ENCODE results near the gene PRTFDC1. TPM values are rescaled to one million over a fixed set of nuclear protein-coding genes. Genes with fewer than 3 reads are reported as not detected.

The PRTFDC1 gene
- total and polyA plus RNA-seq, 2 of the 8 experiments (the other 6 are each of a cell fraction or from before 2014, with no cell fraction given): 5.9 to 6.6 TPM

GRCh38 chr10:24882047-24882698 is 70.2 kb downstream of the PRTFDC1 start:
- H3K18ac ChIP-seq (ENCODE audit: extremely low read depth, low read length): no peak overlapping the region
- H4K5ac ChIP-seq (ENCODE audit: insufficient read length, low read depth, low read length): no peak overlapping the region
- H4K20me1 ChIP-seq (replicated peaks in 1 of 2; ENCODE audit: control insufficient read depth in 1 of 2, insufficient read depth in 2 of 2, low read length in 2 of 2): no peaks in the 10 kb centered on the region
- no peak overlapping the region for H2AK5ac ChIP-seq (ENCODE audit: low read depth, low read length)
- H3K4me1 ChIP-seq (replicated peaks in 1 of 4; ENCODE audit: control insufficient read depth in 3 of 4, insufficient read depth in 4 of 4, low read length in 3 of 4): peaks cover 0 to 10% (median 2%) of the 10 kb centered on the region in 4 experiments; a peak in 3 of 7 replicates
- H3K14ac ChIP-seq (ENCODE audit: insufficient read length): no peak overlapping the region
- H3K27me3 ChIP-seq (replicated peaks in 1 of 4; ENCODE audit: control insufficient read depth in 3 of 4, extremely low read depth in 1 of 4, insufficient read depth in 3 of 4, low read length in 3 of 4): no peaks in the 10 kb centered on the region; a peak in 1 of 7 replicates
- no peaks in the 10 kb centered on the region for H3K23me2 ChIP-seq (ENCODE audit: low read depth, low read length)
- no peak overlapping the region for H3K4me3 ChIP-seq (ENCODE audit: extremely low read depth in 1 of 4, insufficient read depth in 2 of 4, low read depth in 3 of 4, low read length in 4 of 4)
- H2BK20ac ChIP-seq (ENCODE audit: low read length): no peak overlapping the region
- H3K23ac ChIP-seq (ENCODE audit: insufficient read length): no peak overlapping the region
- no peak overlapping the region for H2BK12ac ChIP-seq (ENCODE audit: low read depth, low read length)
- ChIA-PET CTCF (ENCODE audit: partially characterized antibody) (interaction anchor here (0.8 kb wide), 1 partner anchor 11 kb away, joined by 3 read pairs; no protein-coding TSS in a partner anchor), POLR2A (ENCODE audit: partially characterized antibody) (no interaction called here)
- H3K9ac ChIP-seq (replicated peaks in 1 of 4; ENCODE audit: extremely low read depth in 1 of 4, low read depth in 3 of 4, low read length in 3 of 4): no peak overlapping the region
- DNase-seq (ENCODE audit: low read depth in 1 of 2, low spot score in 2 of 2) (no peak), FAIRE-seq (no peak)
- 95% methylated on average over 10 of the region's 11 CpGs; no CpG with 5 or more reads in 1 of the 2 experiments for WGBS, 2 experiments (ENCODE audit: extremely low coverage in 1 of 2, insufficient coverage in 1 of 2, insufficient read length in 1 of 2, insufficient replicate concordance in 2 of 2, low coverage in 1 of 2, low lambda C conversion rate in 2 of 2, missing lambda C conversion rate in 1 of 2)
- no peak overlapping the region for H3K4me2 ChIP-seq (ENCODE audit: insufficient read depth in 1 of 2, low read depth in 2 of 2, low read length in 2 of 2)
- no peak overlapping the region for H3K4ac ChIP-seq (replicated peaks; ENCODE audit: insufficient read length, low read depth, low read length)
- H3K79me2 ChIP-seq (ENCODE audit: control insufficient read depth in 1 of 2, insufficient read depth in 2 of 2, low read length in 2 of 2): no peaks in the 10 kb centered on the region
- no peaks in the 10 kb centered on the region for H3K79me1 ChIP-seq (ENCODE audit: low read depth, low read length)
- no peak overlapping the region for H2AFZ ChIP-seq (ENCODE audit: low read length)
- no peak overlapping the region for H2BK5ac ChIP-seq (ENCODE audit: low read depth, low read length)
- no peak overlapping the region for H2BK120ac ChIP-seq (replicated peaks; ENCODE audit: low read depth, low read length)
- H4K8ac ChIP-seq (ENCODE audit: extremely low read depth, insufficient read depth, low read length): no peak overlapping the region
- no peak overlapping the region for H3K56ac ChIP-seq (replicated peaks; ENCODE audit: insufficient read length, low read depth, low read length)
- no peak overlapping the region for H3K27ac ChIP-seq (ENCODE audit: low read depth, low read length)
- no peak overlapping the region for H2BK15ac ChIP-seq (ENCODE audit: low read length)
- no peaks in the 10 kb centered on the region for H3K9me3 ChIP-seq (ENCODE audit: insufficient read depth in 2 of 2, low read depth in 1 of 2, low read length in 1 of 2)
- no peaks in the 10 kb centered on the region for H3K36me3 ChIP-seq (ENCODE audit: control insufficient read depth in 2 of 4, insufficient read depth in 4 of 4, low read length in 3 of 4)
- H4K91ac ChIP-seq (replicated peaks; ENCODE audit: insufficient read length, low read length): no peak overlapping the region
- TF ChIP-seq MAFK (IDR thresholded peaks at IDR 0.05; ENCODE audit: low read depth, low read length) (no peak), NANOG (IDR thresholded peaks at IDR 0.05; ENCODE audit: insufficient read depth, low read depth, low read length, poor library complexity, severe bottlenecking) (no peak), E2F6 (IDR thresholded peaks at IDR 0.05) (no peak), CEBPB (IDR thresholded peaks at IDR 0.05; ENCODE audit: low read depth, low read length) (no peak), SIN3A (conservative IDR thresholded peaks at IDR 0.05 in 1 of 2, IDR thresholded peaks at IDR 0.05 in 1 of 2; ENCODE audit: low read depth in 1 of 2, low read length in 2 of 2) (no peak), HDAC2 (IDR thresholded peaks at IDR 0.05; ENCODE audit: borderline replicate concordance in 1 of 2, low read depth in 2 of 2, low read length in 2 of 2) (no peak), EP300 (IDR thresholded peaks at IDR 0.05; ENCODE audit: borderline replicate concordance in 1 of 2, low read depth in 2 of 2, low read length in 2 of 2) (no peak), POU5F1 (IDR thresholded peaks at IDR 0.05; ENCODE audit: low read depth, low read length) (no peak), HDAC6 (IDR thresholded peaks at IDR 0.05; ENCODE audit: low read depth, low read length) (no peak), JUN (IDR thresholded peaks at IDR 0.05; ENCODE audit: low read depth, low read length) (no peak), RXRA (IDR thresholded peaks at IDR 0.05; ENCODE audit: insufficient read depth, low read depth, low read length) (no peak), SP2 (IDR thresholded peaks at IDR 0.05; ENCODE audit: low read length) (no peak)

Measured in H1 (cell line).